ENCODE measurements around the gene THSD8. TPM values are rescaled to one million over a fixed set of nuclear protein-coding genes. Genes with fewer than 3 reads are reported as not detected.

THSD8 gene
- total and polyA plus RNA-seq, 7 experiments from 2014 or later = 0.80 to 18.9 (median 2.1) TPM; not detected in 3

- ChIA-PET CTCF (interaction anchor here (0.8 to 7.8 kb wide), 5 partner anchors 15 to 84 kb away, joined by 3 to 121 read pairs (median 5); partner anchors contain the start of genes PRDX2 and THSD8), POLR2A (interaction anchor here (1.5 kb wide), 1 partner anchor 33 kb away, joined by 3 read pairs; no protein-coding TSS in a partner anchor)
- H3K4me3 Mint-ChIP-seq = no peak overlapping the region
- no peak overlapping the region for H3K4me3 ChIP-seq (ENCODE audit: low read length)
- H3K36me3 ChIP-seq (ENCODE audit: control insufficient read depth in 2 of 3, insufficient read depth in 3 of 3, low read length in 3 of 3) = peaks cover 0 to 9% (median 4%) of the 10 kb centered on the region in 3 experiments
- no peaks in the 10 kb centered on the region for H3K9me3 ChIP-seq (ENCODE audit: control insufficient read depth in 2 of 3, low read length in 3 of 3)
- peaks cover 0 to 13% (median 6%) of the 10 kb centered on the region in 7 donors for H3K4me1 Mint-ChIP-seq
- H3K27ac Mint-ChIP-seq = no peak overlapping the region
- H3K27me3 ChIP-seq (ENCODE audit: control insufficient read depth in 2 of 2, insufficient read depth in 2 of 2, low read length in 2 of 2) = no peaks in the 10 kb centered on the region
- H3K27ac ChIP-seq (ENCODE audit: low read depth, low read length) = no peak overlapping the region
- DNase-seq (no peak), ATAC-seq (no peak)
- no peaks in the 10 kb centered on the region for H3K4me1 ChIP-seq (ENCODE audit: control insufficient read depth in 2 of 2, insufficient read depth in 2 of 2, low read length in 2 of 2)
- H3K27me3 Mint-ChIP-seq = peaks cover 0 to 5% (median 4%) of the 10 kb centered on the region in 5 donors
- H3K9me3 Mint-ChIP-seq = no peaks in the 10 kb centered on the region
- intact Hi-C loops (cut with micrococcal nuclease) = no loop called here
- peaks cover 0 to 14% (median 0%) of the 10 kb centered on the region in 5 donors for H3K36me3 Mint-ChIP-seq
Observed at GRCh38 chr19:12763100-12763499, 38.8 kb upstream of the THSD8 start.

GRCh38 chr19:12764698-12765097 is 37.2 kb upstream of the THSD8 start:
- Mint-ChIP-seq H3K4me1 (peaks cover 0 to 12% (median 4%) of the 10 kb centered on the region in 7 donors), H3K27ac (no peak overlapping the region), H3K36me3 (peaks cover 0 to 14% (median 0%) of the 10 kb centered on the region in 5 donors), H3K4me3 (no peak overlapping the region), H3K27me3 (peaks cover 0 to 2% (median 0%) of the 10 kb centered on the region in 5 donors), H3K9me3 (no peaks in the 10 kb centered on the region)
- no peaks in the 10 kb centered on the region for H3K9me3 ChIP-seq (ENCODE audit: control insufficient read depth in 2 of 3, low read length in 3 of 3)
- H3K4me1 ChIP-seq (ENCODE audit: control insufficient read depth in 2 of 2, insufficient read depth in 2 of 2, low read length in 2 of 2) = no peaks in the 10 kb centered on the region
- no peak overlapping the region for H3K27ac ChIP-seq (ENCODE audit: low read depth, low read length)
- intact Hi-C loops (cut with micrococcal nuclease) = no loop called here
- no peaks in the 10 kb centered on the region for H3K27me3 ChIP-seq (ENCODE audit: control insufficient read depth in 2 of 2, insufficient read depth in 2 of 2, low read length in 2 of 2)
- ATAC-seq (no peak), DNase-seq (no peak)
- no peak overlapping the region for H3K4me3 ChIP-seq (ENCODE audit: low read length)
- ChIA-PET POLR2A (interaction anchor here (1.8 to 3.8 kb wide), 2 partner anchors 27 to 43 kb away, joined by 5 to 29 read pairs; partner anchors contain the start of gene JUNB), CTCF (interaction anchor here (0.6 to 7.8 kb wide), 8 partner anchors 10 to 95 kb away, joined by 3 to 121 read pairs (median 5); partner anchors contain the start of gene JUNB)
- peaks cover 0 to 9% (median 4%) of the 10 kb centered on the region in 3 experiments for H3K36me3 ChIP-seq (ENCODE audit: control insufficient read depth in 2 of 3, insufficient read depth in 3 of 3, low read length in 3 of 3)

- Mint-ChIP-seq H3K36me3 (peaks cover 0 to 14% (median 0%) of the 10 kb centered on the region in 5 donors), H3K27ac (no peak overlapping the region), H3K27me3 (no peaks in the 10 kb centered on the region), H3K4me1 (peaks cover 0 to 9% (median 0%) of the 10 kb centered on the region in 7 donors), H3K9me3 (no peaks in the 10 kb centered on the region), H3K4me3 (peak overlapping the region in 3 of 10 donors; percentile 7 to 60 (median 44))
- ATAC-seq = peak; percentile 92
- Histone ChIP-seq H3K27me3 (ENCODE audit: control insufficient read depth in 2 of 2, insufficient read depth in 2 of 2, low read length in 2 of 2) (no peaks in the 10 kb centered on the region), H3K27ac (ENCODE audit: low read depth, low read length) (no peak overlapping the region), H3K9me3 (ENCODE audit: control insufficient read depth in 2 of 3, low read length in 3 of 3) (no peaks in the 10 kb centered on the region), H3K4me1 (ENCODE audit: control insufficient read depth in 2 of 2, insufficient read depth in 2 of 2, low read length in 2 of 2) (no peaks in the 10 kb centered on the region), H3K4me3 (ENCODE audit: low read length) (no peak overlapping the region), H3K36me3 (ENCODE audit: control insufficient read depth in 2 of 3, insufficient read depth in 3 of 3, low read length in 3 of 3) (peaks cover 0 to 9% (median 4%) of the 10 kb centered on the region in 3 experiments)
- DNase-seq = peak in 8 of 9 donors; percentile 64 to 89 (median 72)
- intact Hi-C loops (cut with micrococcal nuclease) = loop anchor here (1.0 kb wide), 3 partner anchors 9 to 81 kb away; partner anchors contain the start of gene HOOK2 (in 1 of the 2)
- POLR2A ChIA-PET = interaction anchor here (0.6 to 3.8 kb wide), 12 partner anchors 9 to 197 kb away, joined by 3 to 29 read pairs (median 4); partner anchors contain the start of genes HOOK2 and JUNB
- CTCF ChIA-PET = interaction anchor here (0.6 to 7.8 kb wide), 16 partner anchors 8 to 362 kb away, joined by 3 to 121 read pairs (median 4); partner anchors contain the start of gene TNPO2
Observed at GRCh38 chr19:12766051-12766521, 35.8 kb upstream of the THSD8 start.

DNA sequence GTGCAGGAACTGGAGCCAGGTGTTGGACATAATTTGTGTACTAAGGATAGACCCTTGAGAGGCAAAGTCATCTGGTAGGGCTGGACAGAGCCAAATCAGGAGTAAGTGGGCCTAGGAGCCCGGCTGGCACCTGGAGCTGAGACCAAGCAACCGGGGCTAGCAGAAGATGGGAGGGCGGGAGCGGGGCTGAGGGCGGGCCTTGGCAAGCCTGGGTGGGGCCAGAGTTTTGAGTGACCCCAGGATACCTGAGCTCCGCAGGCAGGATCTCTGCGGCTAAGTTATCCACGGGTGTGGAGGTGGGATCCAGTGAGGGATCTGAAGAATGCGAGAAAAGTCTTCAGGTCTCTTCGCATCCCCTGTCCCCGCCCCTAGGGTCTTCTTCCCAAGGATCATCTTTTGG is 34.7 kb upstream of the THSD8 start:
- peaks cover 0 to 9% (median 4%) of the 10 kb centered on the region in 3 experiments for H3K36me3 ChIP-seq (ENCODE audit: control insufficient read depth in 2 of 3, insufficient read depth in 3 of 3, low read length in 3 of 3)
- no peak overlapping the region for H3K27ac ChIP-seq (ENCODE audit: low read depth, low read length)
- Mint-ChIP-seq H3K27me3 (no peaks in the 10 kb centered on the region), H3K4me1 (peaks cover 0 to 10% (median 0%) of the 10 kb centered on the region in 7 donors), H3K9me3 (no peaks in the 10 kb centered on the region), H3K27ac (no peak overlapping the region), H3K36me3 (peaks cover 0 to 14% (median 0%) of the 10 kb centered on the region in 5 donors), H3K4me3 (no peak overlapping the region)
- DNase-seq = no peak
- intact Hi-C loops (cut with micrococcal nuclease) = no loop called here
- ChIA-PET CTCF (interaction anchor here (0.7 to 7.8 kb wide), 5 partner anchors 9 to 80 kb away, joined by 3 to 121 read pairs (median 10); no protein-coding TSS in a partner anchor), POLR2A (interaction anchor here (2.9 to 3.8 kb wide), 2 partner anchors 25 to 28 kb away, joined by 18 to 29 read pairs; partner anchors contain the start of gene JUNB)
- no peak overlapping the region for H3K4me3 ChIP-seq (ENCODE audit: low read length)
- H3K27me3 ChIP-seq (ENCODE audit: control insufficient read depth in 2 of 2, insufficient read depth in 2 of 2, low read length in 2 of 2) = no peaks in the 10 kb centered on the region
- no peaks in the 10 kb centered on the region for H3K4me1 ChIP-seq (ENCODE audit: control insufficient read depth in 2 of 2, insufficient read depth in 2 of 2, low read length in 2 of 2)
- H3K9me3 ChIP-seq (ENCODE audit: control insufficient read depth in 2 of 3, low read length in 3 of 3) = no peaks in the 10 kb centered on the region
- ATAC-seq = no peak

DNA sequence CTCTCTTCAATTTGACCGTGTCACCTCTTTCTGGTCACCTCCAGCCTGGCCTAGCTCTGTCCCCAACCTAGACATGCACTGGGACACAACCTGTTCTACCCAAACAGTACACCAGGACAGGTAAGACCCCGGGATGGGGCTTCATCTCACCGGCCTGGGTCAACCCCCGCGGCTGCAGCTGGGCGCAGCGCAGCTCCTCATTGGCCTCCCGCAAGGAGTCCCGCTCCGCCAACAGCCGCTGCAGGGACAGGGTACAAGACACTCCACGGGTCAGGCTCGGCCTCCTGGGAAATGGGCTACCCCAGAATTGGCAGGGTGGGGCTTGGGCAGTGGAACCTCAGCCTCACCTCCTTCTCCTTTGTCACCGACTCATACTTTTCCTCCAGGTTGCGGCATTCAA is 34.2 kb upstream of the THSD8 start:
- no peak for DNase-seq
- H3K36me3 Mint-ChIP-seq = peaks cover 0 to 14% (median 0%) of the 10 kb centered on the region in 5 donors
- Histone ChIP-seq H3K36me3 (ENCODE audit: control insufficient read depth in 2 of 3, insufficient read depth in 3 of 3, low read length in 3 of 3) (peaks cover 0 to 9% (median 4%) of the 10 kb centered on the region in 3 experiments), H3K4me3 (ENCODE audit: low read length) (no peak overlapping the region), H3K27me3 (ENCODE audit: control insufficient read depth in 2 of 2, insufficient read depth in 2 of 2, low read length in 2 of 2) (no peaks in the 10 kb centered on the region), H3K4me1 (ENCODE audit: control insufficient read depth in 2 of 2, insufficient read depth in 2 of 2, low read length in 2 of 2) (no peaks in the 10 kb centered on the region), H3K27ac (ENCODE audit: low read depth, low read length) (no peak overlapping the region), H3K9me3 (ENCODE audit: control insufficient read depth in 2 of 3, low read length in 3 of 3) (no peaks in the 10 kb centered on the region)
- H3K4me1 Mint-ChIP-seq = peaks cover 0 to 10% (median 0%) of the 10 kb centered on the region in 7 donors
- POLR2A ChIA-PET = interaction anchor here (2.9 to 3.8 kb wide), 2 partner anchors 24 to 28 kb away, joined by 18 to 29 read pairs; partner anchors contain the start of gene JUNB
- no peak for ATAC-seq
- intact Hi-C loops (cut with micrococcal nuclease) = no loop called here
- H3K27me3 Mint-ChIP-seq = no peaks in the 10 kb centered on the region
- CTCF ChIA-PET = interaction anchor here (0.7 to 7.8 kb wide), 4 partner anchors 10 to 80 kb away, joined by 3 to 121 read pairs (median 60); no protein-coding TSS in a partner anchor
- H3K27ac Mint-ChIP-seq = peak overlapping the region in 1 of 9 donors; percentile 58
- H3K4me3 Mint-ChIP-seq = no peak overlapping the region
- no peaks in the 10 kb centered on the region for H3K9me3 Mint-ChIP-seq

DNA sequence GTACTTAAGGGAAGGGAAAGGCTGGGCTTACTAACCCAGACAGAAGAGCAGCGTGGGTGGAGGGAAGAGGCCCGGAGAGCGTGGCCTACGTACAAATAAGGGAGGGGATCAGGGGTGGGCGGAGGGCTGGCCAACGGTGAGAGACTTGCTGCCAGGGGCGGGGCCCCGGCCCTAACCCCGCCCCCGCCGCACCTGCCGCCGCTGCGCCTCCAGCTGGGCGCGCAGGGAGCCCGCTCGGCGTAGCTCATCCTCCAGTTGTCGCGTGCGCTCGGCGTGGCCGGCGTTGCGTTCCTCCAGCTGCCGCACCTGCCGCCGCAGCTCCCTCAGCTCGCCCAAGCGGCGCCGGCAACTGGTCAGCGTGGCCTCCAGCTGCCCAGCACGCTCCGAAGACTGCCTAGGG is 32.2 kb upstream of the THSD8 start:
- no peak overlapping the region for H3K4me3 ChIP-seq (ENCODE audit: low read length)
- CTCF ChIA-PET = interaction anchor here (0.6 to 7.7 kb wide), 7 partner anchors 9 to 94 kb away, joined by 3 to 38 read pairs (median 4); no protein-coding TSS in a partner anchor
- DNase-seq (peak in 5 of 9 donors; percentile 37 to 46 (median 40)), ATAC-seq (peak; percentile 78)
- no peaks in the 10 kb centered on the region for H3K27me3 Mint-ChIP-seq
- H3K9me3 ChIP-seq (ENCODE audit: control insufficient read depth in 2 of 3, low read length in 3 of 3) = no peaks in the 10 kb centered on the region
- peaks cover 0 to 5% (median 0%) of the 10 kb centered on the region in 5 donors for H3K36me3 Mint-ChIP-seq
- H3K36me3 ChIP-seq (ENCODE audit: control insufficient read depth in 2 of 3, insufficient read depth in 3 of 3, low read length in 3 of 3) = peaks cover 0 to 7% (median 4%) of the 10 kb centered on the region in 3 experiments
- H3K27me3 ChIP-seq (ENCODE audit: control insufficient read depth in 2 of 2, insufficient read depth in 2 of 2, low read length in 2 of 2) = no peaks in the 10 kb centered on the region
- peaks cover 4 to 16% (median 10%) of the 10 kb centered on the region in 7 donors for H3K4me1 Mint-ChIP-seq
- H3K9me3 Mint-ChIP-seq = peaks cover 0 to under 1% (median 0%) of the 10 kb centered on the region in 11 donors
- POLR2A ChIA-PET = interaction anchor here (0.6 to 1.3 kb wide), 3 partner anchors 9 to 25 kb away, joined by 3 to 4 read pairs (median 4); no protein-coding TSS in a partner anchor
- peak overlapping the region in 3 of 10 donors; percentile 23 to 51 (median 39) for H3K4me3 Mint-ChIP-seq
- H3K27ac ChIP-seq (ENCODE audit: low read depth, low read length) = no peak overlapping the region
- intact Hi-C loops (cut with micrococcal nuclease) = no loop called here
- peak overlapping the region in 1 of 9 donors; percentile 64 for H3K27ac Mint-ChIP-seq
- H3K4me1 ChIP-seq (ENCODE audit: control insufficient read depth in 2 of 2, insufficient read depth in 2 of 2, low read length in 2 of 2) = peaks cover 3% of the 10 kb centered on the region in 2 donors

Data from naive thymus-derived CD4-positive, alpha-beta T cell (primary cell).